ENCODE results near the gene TLE4. TPM values are rescaled to one million over a fixed set of nuclear protein-coding genes. Genes with fewer than 3 reads are reported as not detected.

TLE4 gene
- polyA plus RNA-seq, 3 donors = 21.0 to 107 (median 21.7) TPM

GRCh38 chr9:79766091-79766490 is 194.3 kb downstream of the TLE4 start:
- no peak overlapping the region for H3K4me2 ChIP-seq (replicated peaks; ENCODE audit: extremely low read depth, low read length, poor library complexity, severe bottlenecking)
- H3K27ac ChIP-seq (ENCODE audit: low read depth in 1 of 2, low read length in 2 of 2) = no peak overlapping the region
- H3K9me3 ChIP-seq (replicated peaks in 1 of 2; ENCODE audit: control insufficient read depth in 1 of 2, insufficient read depth in 1 of 2, low read length in 2 of 2) = peaks cover 0 to 3% of the 10 kb centered on the region in 2 donors
- H3K9me3 Mint-ChIP-seq = peaks cover 0 to 12% (median 6%) of the 10 kb centered on the region in 7 donors
- no peaks in the 10 kb centered on the region for H4K20me1 ChIP-seq (ENCODE audit: insufficient read depth, low read length)
- intact Hi-C loops (cut with micrococcal nuclease) = no loop called here
- no peaks in the 10 kb centered on the region for H3K79me2 ChIP-seq (ENCODE audit: insufficient read depth, low read length)
- no peak overlapping the region for H2AFZ ChIP-seq (ENCODE audit: insufficient read depth, low read depth, low read length, poor library complexity, severe bottlenecking)
- H3K36me3 Mint-ChIP-seq = no peaks in the 10 kb centered on the region
- H3K36me3 ChIP-seq (replicated peaks in 1 of 2; ENCODE audit: control insufficient read depth in 1 of 2, insufficient read depth in 2 of 2, low read length in 2 of 2) = no peaks in the 10 kb centered on the region
- H3K27me3 ChIP-seq (ENCODE audit: control insufficient read depth in 2 of 2, insufficient read depth in 2 of 2, low read length in 2 of 2) = no peaks in the 10 kb centered on the region
- H3K27ac Mint-ChIP-seq = no peak overlapping the region
- H3K27me3 Mint-ChIP-seq (ENCODE audit: low read depth in 3 of 3) = peaks cover 2 to 3% (median 2%) of the 10 kb centered on the region in 3 donors
- WGBS (ENCODE audit: insufficient coverage) = 100% methylated on average over 4 of the region's 5 CpGs
- no peaks in the 10 kb centered on the region for H3K4me1 ChIP-seq (ENCODE audit: control insufficient read depth in 1 of 2, insufficient read depth in 2 of 2, low read length in 2 of 2)
- H3K4me3 ChIP-seq (replicated peaks in 1 of 3; ENCODE audit: low read depth in 2 of 3, low read length in 3 of 3) = no peak overlapping the region
- no peak for TF ChIP-seq CTCF (IDR thresholded peaks at IDR 0.05)
- no peak overlapping the region for H3K9ac ChIP-seq (ENCODE audit: insufficient read depth, low read length, poor library complexity, severe bottlenecking)
- DNase-seq = no peak
- H3K4me3 Mint-ChIP-seq = no peak overlapping the region
- no peaks in the 10 kb centered on the region for H3K4me1 Mint-ChIP-seq

- H3K4me1 Mint-ChIP-seq = no peaks in the 10 kb centered on the region
- no peak overlapping the region for H3K4me3 Mint-ChIP-seq
Observed at GRCh38 chr9:79768194-79768593, 196.4 kb downstream of the TLE4 start.

More at GRCh38 chr9:79768194-79768593, 196.4 kb downstream of the TLE4 start:
- H3K4me3 ChIP-seq (replicated peaks in 1 of 3; ENCODE audit: low read depth in 2 of 3, low read length in 3 of 3) = no peak overlapping the region
- Mint-ChIP-seq H3K9me3 (peaks cover 0 to 13% (median 6%) of the 10 kb centered on the region in 7 donors), H3K27ac (no peak overlapping the region), H3K36me3 (no peaks in the 10 kb centered on the region), H3K27me3 (ENCODE audit: low read depth in 3 of 3) (peaks cover 0 to 2% (median 2%) of the 10 kb centered on the region in 3 donors)
- TF ChIP-seq CTCF (IDR thresholded peaks at IDR 0.05) = no peak
- no peaks in the 10 kb centered on the region for H4K20me1 ChIP-seq (ENCODE audit: insufficient read depth, low read length)
- DNase-seq = no peak
- H3K9ac ChIP-seq (ENCODE audit: insufficient read depth, low read length, poor library complexity, severe bottlenecking) = no peak overlapping the region
- H3K4me1 ChIP-seq (ENCODE audit: control insufficient read depth in 1 of 2, insufficient read depth in 2 of 2, low read length in 2 of 2) = no peaks in the 10 kb centered on the region
- WGBS (ENCODE audit: insufficient coverage) = no CpG with 5 or more reads among the region's 3 CpGs
- peaks cover 0 to 3% of the 10 kb centered on the region in 2 donors for H3K9me3 ChIP-seq (replicated peaks in 1 of 2; ENCODE audit: control insufficient read depth in 1 of 2, insufficient read depth in 1 of 2, low read length in 2 of 2)
- H3K36me3 ChIP-seq (replicated peaks in 1 of 2; ENCODE audit: control insufficient read depth in 1 of 2, insufficient read depth in 2 of 2, low read length in 2 of 2) = no peaks in the 10 kb centered on the region
- no peak overlapping the region for H3K27ac ChIP-seq (ENCODE audit: low read depth in 1 of 2, low read length in 2 of 2)
- H3K27me3 ChIP-seq (ENCODE audit: control insufficient read depth in 2 of 2, insufficient read depth in 2 of 2, low read length in 2 of 2) = no peaks in the 10 kb centered on the region
- H3K79me2 ChIP-seq (ENCODE audit: insufficient read depth, low read length) = no peaks in the 10 kb centered on the region
- no peak overlapping the region for H2AFZ ChIP-seq (ENCODE audit: insufficient read depth, low read depth, low read length, poor library complexity, severe bottlenecking)
- H3K4me2 ChIP-seq (replicated peaks; ENCODE audit: extremely low read depth, low read length, poor library complexity, severe bottlenecking) = no peak overlapping the region
- intact Hi-C loops (cut with micrococcal nuclease) = no loop called here

Measured in CD14-positive monocyte (primary cell).